Neuronal stem cell (in vitro differentiated cells): Measurements from ENCODE around the gene CACNA2D4.

ENCODE experiments used
- DNase-seq: peaks from one replicate; pipeline ENCODE4 v3.0.0-alpha.2; 2013; ENCODE audit warnings: low spot score
- H2AFZ ChIP-seq: one replicate; pipeline ENCODE4 v1.6.1; 2013; ENCODE audit warnings: mild to moderate bottlenecking, low read length, inconsistent platforms
- H2AK5ac ChIP-seq: 2 replicates; pipeline ENCODE4 v1.6.1; 2013; ENCODE audit warnings: low read depth, mild to moderate bottlenecking, inconsistent platforms, low read length, moderate library complexity, mixed read lengths
- H2BK120ac ChIP-seq: 2 replicates; pipeline ENCODE4 v1.6.1; 2013; ENCODE audit warnings: low read depth, mild to moderate bottlenecking, inconsistent platforms, low read length, moderate library complexity, mixed read lengths
- H2BK12ac ChIP-seq: one replicate; pipeline ENCODE4 v1.6.1; 2013; ENCODE audit warnings: low read length, inconsistent platforms
- H2BK15ac ChIP-seq: 2 replicates; pipeline ENCODE4 v1.6.1; 2013; ENCODE audit warnings: mild to moderate bottlenecking, low read length, inconsistent platforms, mixed read lengths
- H2BK5ac ChIP-seq: one replicate; pipeline ENCODE4 v1.6.1; 2013; ENCODE audit warnings: inconsistent platforms, mild to moderate bottlenecking, low read length, moderate library complexity
- H3K14ac ChIP-seq: one replicate; pipeline ENCODE4 v1.6.1; 2013; ENCODE audit warnings: low read length, inconsistent platforms
- H3K18ac ChIP-seq: 2 replicates; pipeline ENCODE4 v1.6.1; 2013; ENCODE audit warnings: low read length, inconsistent platforms
- H3K23ac ChIP-seq: 2 replicates; pipeline ENCODE4 v1.6.1; 2013; ENCODE audit warnings: low read depth, mild to moderate bottlenecking, mixed read lengths, low read length, inconsistent platforms; ENCODE audit not compliant: poor library complexity
- H3K27ac ChIP-seq: replicated peaks from 3 replicates; pipeline ENCODE4 v1.5.1; 2013; ENCODE audit warnings: low read length, inconsistent platforms
- H3K27me3 ChIP-seq, 3 experiments: 2 replicates each; pipeline ENCODE4 v1.6.1; 2013; ENCODE audit warnings: low read length in 3 of 3, mild to moderate bottlenecking in 2 of 3, inconsistent platforms in 1 of 3, low read depth in 1 of 3, mixed read lengths in 1 of 3, moderate library complexity in 1 of 3; ENCODE audit not compliant: control insufficient read depth in 3 of 3, insufficient read depth in 3 of 3
- H3K36me3 ChIP-seq, 2 donors: replicated peaks in 1 of 2; 2 replicates each; pipeline ENCODE4 v1.6.1; 2013; ENCODE audit warnings: low read length in 2 of 2; ENCODE audit not compliant: control insufficient read depth in 2 of 2, insufficient read depth in 2 of 2
- H3K4ac ChIP-seq: 2 replicates; pipeline ENCODE4 v1.6.1; 2013; ENCODE audit warnings: inconsistent platforms, mild to moderate bottlenecking, low read length, moderate library complexity
- H3K4me1 ChIP-seq, 2 donors: 1 replicate in 1 of 2; 2 replicates in 1 of 2; pipeline ENCODE4 v1.6.1; 2013; ENCODE audit warnings: low read length in 2 of 2, low read depth in 1 of 2; ENCODE audit not compliant: control insufficient read depth in 2 of 2, insufficient read depth in 1 of 2
- H3K4me2 ChIP-seq: one replicate; pipeline ENCODE4 v1.6.1; 2013; ENCODE audit warnings: mild to moderate bottlenecking, low read length, inconsistent platforms; ENCODE audit not compliant: insufficient read depth, poor library complexity, severe bottlenecking
- H3K4me3 ChIP-seq, 2 donors: 2 replicates each; pipeline ENCODE4 v1.5.1; 2013; ENCODE audit warnings: low read length in 2 of 2, mild to moderate bottlenecking in 2 of 2, inconsistent platforms in 1 of 2, moderate library complexity in 1 of 2
- H3K79me1 ChIP-seq: one replicate; pipeline ENCODE4 v1.6.1; 2013; ENCODE audit warnings: low read depth, mild to moderate bottlenecking, inconsistent platforms, low read length, moderate library complexity
- H3K9ac ChIP-seq: one replicate; pipeline ENCODE4 v1.6.1; 2013; ENCODE audit warnings: mild to moderate bottlenecking, low read depth, low read length, inconsistent platforms; ENCODE audit not compliant: poor library complexity
- H3K9me3 ChIP-seq, 2 donors: replicated peaks in 1 of 2; 2 replicates each; pipeline versions ENCODE3 to v1.6.1; 2013; ENCODE audit warnings: low read length in 2 of 2, mild to moderate bottlenecking in 2 of 2, inconsistent platforms in 1 of 2, low read depth in 1 of 2, mixed read lengths in 1 of 2, moderate library complexity in 1 of 2; ENCODE audit not compliant: control insufficient read depth in 2 of 2, insufficient read depth in 1 of 2
- H4K8ac ChIP-seq: one replicate; pipeline ENCODE4 v1.6.1; 2013; ENCODE audit warnings: low read depth, mild to moderate bottlenecking, inconsistent platforms, low read length, moderate library complexity
- H4K91ac ChIP-seq: one replicate; pipeline ENCODE4 v1.6.1; 2013; ENCODE audit warnings: low read length, low read depth, mild to moderate bottlenecking, inconsistent platforms; ENCODE audit not compliant: poor library complexity
- WGBS, 2 donors: extraction: QIAGEN DNeasy Blood & Tissue Kit; methylation state at CpG; one replicate each; pipeline ENCODE4 v1.1.7; 2013; ENCODE audit warnings: missing lambda C conversion rate in 2 of 2, mixed read lengths in 1 of 2; ENCODE audit not compliant: insufficient read length in 2 of 2, insufficient replicate concordance in 1 of 2; ENCODE audit errors: extremely low coverage in 2 of 2; 5-methylcytosine and 5-hydroxymethylcytosine counted together

The CACNA2D4 gene

DNA sequence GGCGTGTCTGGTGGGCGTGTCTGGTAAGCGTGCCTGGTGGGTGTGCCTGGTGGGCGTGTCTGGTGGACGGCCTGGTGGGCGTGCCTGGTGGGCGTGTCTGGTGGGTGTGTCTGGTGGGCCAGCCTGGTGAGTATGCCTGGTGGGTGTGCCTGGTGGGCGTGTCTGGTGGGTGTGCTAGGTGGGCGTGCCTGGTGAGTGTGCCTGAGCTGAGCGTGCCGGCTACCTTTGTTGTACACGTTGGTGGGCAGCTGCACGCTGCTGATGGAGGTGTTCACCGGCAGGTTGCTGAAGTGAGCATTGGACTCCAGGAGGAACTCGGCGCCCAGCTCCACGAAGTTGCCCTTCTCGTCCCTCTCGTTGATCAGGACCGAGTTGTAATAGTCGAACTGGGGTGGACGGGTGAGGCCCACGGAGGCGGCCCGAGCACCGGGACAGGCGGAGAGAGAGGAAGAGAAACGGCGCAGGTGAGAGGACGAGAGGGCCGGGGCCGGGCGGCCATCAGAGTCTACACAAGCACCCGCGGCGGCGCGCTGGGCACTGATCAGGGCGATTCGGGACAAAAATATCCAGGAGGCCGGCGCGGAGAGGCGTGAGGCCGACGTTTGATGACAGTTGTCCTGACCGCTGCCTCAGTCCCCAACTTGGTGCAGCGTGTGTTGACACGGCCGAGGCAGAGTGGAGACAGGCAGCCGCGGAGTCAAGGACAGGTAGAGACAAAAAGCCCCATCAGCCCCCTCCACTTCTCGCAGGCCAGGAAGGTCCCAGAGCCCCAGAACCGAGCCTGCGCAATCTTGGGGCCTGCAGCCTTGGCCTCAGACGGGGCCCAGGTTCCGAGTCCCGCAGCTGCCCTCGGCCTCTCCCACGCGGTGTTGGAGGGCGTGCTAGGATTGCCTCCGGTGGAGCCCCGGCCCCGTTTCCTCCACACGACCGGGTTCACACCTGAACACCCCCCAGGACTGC, 10.5 kb downstream of the CACNA2D4 start:
- peak overlapping the region; percentile 95 for H3K23ac ChIP-seq
- peaks cover 0 to 4% of the 10 kb centered on the region in 2 donors for H3K9me3 ChIP-seq
- H3K4ac ChIP-seq: no peak overlapping the region
- H2BK15ac ChIP-seq: no peak overlapping the region
- no peak for DNase-seq
- peak overlapping the region; percentile 25 for H3K14ac ChIP-seq
- H3K36me3 ChIP-seq: no peaks in the 10 kb centered on the region
- peak overlapping the region in 1 of 2 donors; percentile 33 for H3K4me3 ChIP-seq
- no peak overlapping the region for H3K4me2 ChIP-seq
- H3K9ac ChIP-seq: peak overlapping the region; percentile 4
- peak overlapping the region; percentile 75 for H2BK5ac ChIP-seq
- H4K8ac ChIP-seq: peak overlapping the region; percentile 43
- H4K91ac ChIP-seq: no peak overlapping the region
- H2BK120ac ChIP-seq: no peak overlapping the region
- peaks cover 1 to 8% of the 10 kb centered on the region in 2 donors for H3K4me1 ChIP-seq
- H2BK12ac ChIP-seq: peak overlapping the region; percentile 73
- H3K79me1 ChIP-seq: no peaks in the 10 kb centered on the region
- H3K27me3 ChIP-seq: no peaks in the 10 kb centered on the region
- H3K18ac ChIP-seq: no peak overlapping the region
- WGBS, 2 donors: no CpG with 5 or more reads among the region's 67 CpGs
- H2AK5ac ChIP-seq: peak overlapping the region; percentile 20
- H3K27ac ChIP-seq: no peak overlapping the region
- no peak overlapping the region for H2AFZ ChIP-seq

- no peak overlapping the region for H2BK120ac ChIP-seq
- no peak overlapping the region for H3K4me3 ChIP-seq
- H2AFZ ChIP-seq: no peak overlapping the region
- no peak overlapping the region for H3K9ac ChIP-seq
- H3K4ac ChIP-seq: no peak overlapping the region
- no peak overlapping the region for H4K8ac ChIP-seq
- H3K9me3 ChIP-seq: peaks cover 0 to 4% of the 10 kb centered on the region in 2 donors
- H3K14ac ChIP-seq: no peak overlapping the region
- WGBS, 2 donors: no CpG with 5 or more reads among the region's 3 CpGs
- no peaks in the 10 kb centered on the region for H3K36me3 ChIP-seq
- peaks cover 0 to under 1% of the 10 kb centered on the region in 2 donors for H3K4me1 ChIP-seq
- H2BK15ac ChIP-seq: no peak overlapping the region
- no peak overlapping the region for H2BK5ac ChIP-seq
- no peak overlapping the region for H3K4me2 ChIP-seq
- H3K18ac ChIP-seq: no peak overlapping the region
- no peaks in the 10 kb centered on the region for H3K27me3 ChIP-seq
- H4K91ac ChIP-seq: no peak overlapping the region
- no peak for DNase-seq
- H3K79me1 ChIP-seq: no peaks in the 10 kb centered on the region
- no peak overlapping the region for H3K23ac ChIP-seq
- H2AK5ac ChIP-seq: no peak overlapping the region
- no peak overlapping the region for H2BK12ac ChIP-seq
- H3K27ac ChIP-seq: no peak overlapping the region
Observed at GRCh38 chr12:1906579-1906978, 11.9 kb downstream of the CACNA2D4 start.

DNA sequence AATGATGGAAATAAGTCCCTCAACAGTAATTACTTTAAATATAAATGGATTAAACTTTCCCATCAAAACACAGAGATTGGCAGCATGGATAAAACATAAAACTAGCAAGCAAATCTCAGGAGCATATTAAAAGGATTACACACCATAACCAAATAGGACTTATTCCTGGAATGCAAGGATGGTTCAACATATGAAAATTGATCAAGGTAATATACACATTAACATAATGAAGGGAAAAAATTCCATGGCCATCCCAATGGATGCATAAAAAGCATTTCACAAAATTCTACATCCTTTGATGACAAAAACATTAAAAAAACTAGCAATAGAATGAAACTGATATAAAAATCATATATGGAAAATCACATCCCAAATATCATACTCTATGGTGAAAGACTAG, 13.6 kb downstream of the CACNA2D4 start:
- H3K23ac ChIP-seq: no peak overlapping the region
- H3K4me2 ChIP-seq: no peak overlapping the region
- H3K9ac ChIP-seq: no peak overlapping the region
- H3K18ac ChIP-seq: no peak overlapping the region
- no peak overlapping the region for H3K27ac ChIP-seq
- H3K14ac ChIP-seq: no peak overlapping the region
- no peak overlapping the region for H2BK120ac ChIP-seq
- no peaks in the 10 kb centered on the region for H3K4me1 ChIP-seq
- DNase-seq: no peak
- no peak overlapping the region for H4K91ac ChIP-seq
- no peak overlapping the region for H2AFZ ChIP-seq
- H3K27me3 ChIP-seq: no peaks in the 10 kb centered on the region
- no peak overlapping the region for H2BK15ac ChIP-seq
- no peak overlapping the region for H2AK5ac ChIP-seq
- H4K8ac ChIP-seq: no peak overlapping the region
- H3K79me1 ChIP-seq: no peaks in the 10 kb centered on the region
- no peak overlapping the region for H3K4me3 ChIP-seq
- no peak overlapping the region for H2BK12ac ChIP-seq
- H3K36me3 ChIP-seq: no peaks in the 10 kb centered on the region
- peaks cover 0 to 4% of the 10 kb centered on the region in 2 donors for H3K9me3 ChIP-seq
- no peak overlapping the region for H2BK5ac ChIP-seq
- no peak overlapping the region for H3K4ac ChIP-seq

GRCh38 chr12:1896964-1897363, 21.5 kb downstream of the CACNA2D4 start:
- Histone ChIP-seq H2AFZ (no peak overlapping the region), H3K27ac (no peak overlapping the region), H3K23ac (no peak overlapping the region), H3K79me1 (no peaks in the 10 kb centered on the region), H3K9ac (no peak overlapping the region), H2AK5ac (no peak overlapping the region), H3K9me3 (no peaks in the 10 kb centered on the region), H4K8ac (no peak overlapping the region), H3K4me3 (no peak overlapping the region), H3K4ac (no peak overlapping the region), H3K27me3 (no peaks in the 10 kb centered on the region), H3K14ac (no peak overlapping the region), H2BK5ac (no peak overlapping the region), H2BK120ac (no peak overlapping the region), H3K4me1 (no peaks in the 10 kb centered on the region), H3K4me2 (no peak overlapping the region), H3K18ac (no peak overlapping the region), H3K36me3 (no peaks in the 10 kb centered on the region), H2BK15ac (no peak overlapping the region), H4K91ac (no peak overlapping the region), H2BK12ac (no peak overlapping the region)
- DNase-seq: no peak
- no CpG with 5 or more reads among the region's 5 CpGs for WGBS, 2 donors
